NCI-H1930 (cell line): ENCODE data around the gene DLX3.

Source experiments
- DNase-seq, 2 experiments: peaks; one replicate each; lab custom pipeline; 2025; lab: John Stamatoyannopoulos, UW

The DLX3 gene

DNA sequence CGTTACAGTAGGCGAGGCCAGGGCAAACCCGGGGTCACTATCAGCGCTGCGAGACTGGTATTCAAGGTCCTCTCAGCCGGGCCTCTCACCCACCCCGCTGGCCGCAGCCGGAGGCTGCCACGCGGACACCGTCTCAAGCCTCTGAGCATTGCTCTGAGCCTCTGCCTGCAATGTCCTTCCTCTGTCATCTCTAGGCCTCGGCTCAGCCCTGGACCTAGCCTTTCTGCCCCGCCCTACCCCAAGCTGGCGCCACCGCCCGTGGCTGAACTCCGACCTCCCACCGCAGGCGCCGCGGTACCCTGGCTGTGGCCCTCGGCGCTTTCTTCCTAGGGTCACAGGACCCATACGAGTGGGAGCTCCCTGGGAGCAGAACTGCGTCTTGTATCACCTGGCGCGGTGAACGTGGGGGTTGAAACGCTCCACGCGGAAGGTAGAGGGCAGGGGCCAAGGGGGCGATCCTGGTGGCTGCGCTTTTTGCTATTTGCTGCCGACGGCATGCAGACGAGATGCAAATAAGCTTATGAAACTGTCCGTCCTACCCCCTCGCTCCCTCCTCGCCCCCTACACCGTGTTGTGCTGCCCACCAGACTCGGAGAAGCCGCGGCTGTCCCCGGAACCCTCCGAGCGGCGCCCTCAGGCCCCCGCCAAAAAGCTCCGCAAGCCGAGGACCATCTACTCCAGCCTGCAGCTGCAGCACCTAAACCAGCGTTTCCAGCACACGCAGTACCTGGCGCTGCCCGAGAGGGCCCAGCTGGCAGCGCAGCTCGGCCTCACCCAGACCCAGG is 22.3 kb downstream of the DLX3 start:
- DNase-seq = no peak

DNA sequence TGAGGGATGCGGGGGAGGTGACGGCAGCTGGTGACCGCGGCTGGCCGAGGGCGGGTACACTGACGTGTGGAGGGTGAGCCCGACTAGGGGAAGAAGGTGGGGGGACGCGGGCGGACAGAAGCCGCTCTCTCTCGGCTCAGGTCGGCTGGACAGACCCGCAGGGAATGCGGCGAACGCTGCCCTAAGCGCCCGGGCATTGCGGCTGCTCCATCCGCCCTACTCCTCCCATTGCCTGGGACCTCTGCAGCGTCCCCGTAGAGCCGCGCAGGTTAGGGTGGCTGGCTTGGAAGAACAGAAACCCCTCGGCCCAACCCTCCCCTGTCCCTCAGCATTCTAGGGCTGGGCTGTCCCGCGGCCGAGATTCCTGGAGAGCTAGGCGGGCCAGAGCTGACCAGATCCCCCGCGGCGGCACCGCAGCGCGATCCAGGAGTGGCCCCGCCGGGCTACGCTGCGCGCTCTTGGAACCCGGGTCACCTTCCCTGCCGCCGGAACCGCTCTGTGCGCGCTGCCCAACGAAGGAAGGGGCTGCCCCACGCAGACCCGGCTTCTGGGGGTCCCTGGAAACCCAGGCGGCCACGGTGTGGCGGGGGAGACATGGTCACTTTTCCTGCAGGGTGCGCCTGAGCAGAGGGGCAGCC is 23.1 kb downstream of the DLX3 start:
- DNase-seq = no peak

DNA sequence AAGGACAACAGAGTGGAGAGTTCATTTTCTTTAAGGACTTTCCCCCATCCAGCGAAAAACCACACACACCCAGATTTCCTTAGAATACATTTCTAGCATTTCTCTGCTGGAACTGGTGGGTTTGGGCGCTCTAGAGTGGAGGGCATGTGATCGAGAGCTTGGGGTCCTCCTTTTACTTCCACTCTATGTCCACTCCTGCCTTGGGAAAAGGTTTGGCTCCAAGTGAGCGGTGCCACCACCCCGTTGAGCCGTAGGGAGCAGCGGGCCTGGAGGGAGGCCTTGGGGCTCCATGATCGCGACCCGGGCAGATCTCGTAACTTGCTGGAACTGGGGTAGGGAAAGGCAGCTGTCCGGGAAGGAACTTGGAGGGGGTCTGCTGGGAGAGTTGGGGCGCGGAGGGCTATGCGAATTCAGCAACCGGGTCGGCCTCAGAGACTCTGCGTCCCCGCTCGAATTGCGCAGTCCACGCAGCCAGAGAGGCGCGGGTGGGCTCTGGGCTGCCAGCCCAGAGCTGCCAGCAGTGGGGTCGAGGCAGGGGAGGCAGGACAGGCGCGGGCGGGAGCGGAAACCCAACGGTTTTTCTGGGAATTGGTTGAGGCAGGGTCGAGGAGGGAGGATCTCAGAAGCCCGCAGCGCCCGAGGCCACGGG is 23.7 kb downstream of the DLX3 start:
- no peak for DNase-seq

DNA sequence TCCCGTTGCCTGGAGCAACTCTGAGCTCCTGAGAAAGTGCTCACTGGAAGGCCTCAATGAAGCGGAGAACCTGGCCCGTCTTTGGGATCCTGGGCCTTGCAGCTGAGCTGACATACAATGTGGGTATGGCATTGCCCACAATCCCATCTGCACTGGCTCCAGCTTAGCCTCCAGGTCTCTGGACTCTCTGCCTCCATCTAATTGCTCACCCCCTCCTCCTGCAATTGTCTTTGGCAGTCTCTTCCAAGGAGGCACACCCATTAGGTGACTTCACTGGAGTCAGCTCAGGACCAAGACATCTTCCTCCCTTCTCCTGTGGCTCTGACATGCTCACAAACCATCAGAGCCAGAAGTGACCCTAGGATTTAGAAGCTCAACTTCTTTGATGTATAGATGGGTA is 24.5 kb downstream of the DLX3 start:
- no peak for DNase-seq

DNA sequence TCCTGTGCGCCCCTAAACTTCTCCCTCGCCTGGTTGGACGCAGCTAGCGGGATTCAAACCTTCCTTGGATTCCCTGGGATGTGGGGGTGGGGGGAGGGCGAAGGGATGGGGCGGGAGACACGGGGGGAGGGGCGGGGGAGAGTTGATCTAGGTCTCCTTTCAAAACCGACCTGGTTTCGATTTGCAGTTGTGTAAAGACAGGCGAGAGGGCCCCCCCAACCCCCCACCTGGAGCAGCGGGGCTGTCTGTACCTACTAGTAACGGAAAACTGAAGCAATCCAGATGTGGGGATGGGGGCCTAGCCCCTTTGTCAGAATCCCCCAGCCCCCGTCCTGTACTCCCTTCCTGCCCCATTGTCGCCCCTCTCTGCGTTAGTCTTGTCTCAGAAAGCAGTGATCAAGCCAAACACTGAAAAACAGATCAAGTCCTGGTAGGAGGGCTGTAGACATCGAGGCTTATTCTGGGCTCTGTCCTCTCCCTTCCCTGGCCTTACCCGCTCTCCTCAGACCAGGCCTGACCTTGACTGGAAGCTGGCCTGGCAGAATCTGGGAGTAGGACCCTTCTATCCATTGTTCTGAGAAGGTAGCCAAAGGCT is 25.1 kb downstream of the DLX3 start:
- no peak for DNase-seq

DNA sequence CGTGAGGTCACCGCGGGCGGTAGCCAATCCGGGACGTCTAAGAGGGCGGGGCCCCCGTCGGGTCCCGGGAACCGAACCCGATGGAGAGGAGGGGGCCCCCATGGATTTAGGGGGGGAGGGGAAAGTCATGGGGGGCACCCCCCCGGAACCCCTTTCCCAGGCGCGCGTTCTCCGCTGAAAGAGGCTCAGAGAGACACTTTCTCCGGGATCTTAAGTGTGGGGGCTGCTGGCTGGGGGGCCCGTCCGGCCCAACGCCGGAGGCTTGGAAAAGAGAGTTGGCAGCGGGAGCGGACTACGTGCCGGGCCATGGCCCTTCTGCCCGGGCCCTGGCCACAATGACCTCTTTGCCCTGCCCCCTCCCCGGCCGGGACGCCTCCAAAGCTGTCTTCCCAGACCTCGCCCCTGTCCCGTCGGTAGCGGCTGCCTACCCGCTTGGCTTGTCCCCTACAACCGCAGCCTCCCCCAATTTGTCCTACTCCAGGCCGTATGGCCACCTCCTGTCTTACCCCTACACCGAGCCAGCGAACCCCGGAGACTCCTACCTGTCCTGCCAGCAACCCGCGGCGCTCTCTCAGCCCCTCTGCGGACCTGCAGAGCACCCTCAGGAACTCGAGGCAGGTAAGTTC is 25.8 kb downstream of the DLX3 start, which contains the start of gene DLX4:
Gene DLX4 (plus strand): TSS at position 57 of the 626 bp plus-strand sequence. CDS start 279 bp downstream, at position 336.
- no peak for DNase-seq

DNA sequence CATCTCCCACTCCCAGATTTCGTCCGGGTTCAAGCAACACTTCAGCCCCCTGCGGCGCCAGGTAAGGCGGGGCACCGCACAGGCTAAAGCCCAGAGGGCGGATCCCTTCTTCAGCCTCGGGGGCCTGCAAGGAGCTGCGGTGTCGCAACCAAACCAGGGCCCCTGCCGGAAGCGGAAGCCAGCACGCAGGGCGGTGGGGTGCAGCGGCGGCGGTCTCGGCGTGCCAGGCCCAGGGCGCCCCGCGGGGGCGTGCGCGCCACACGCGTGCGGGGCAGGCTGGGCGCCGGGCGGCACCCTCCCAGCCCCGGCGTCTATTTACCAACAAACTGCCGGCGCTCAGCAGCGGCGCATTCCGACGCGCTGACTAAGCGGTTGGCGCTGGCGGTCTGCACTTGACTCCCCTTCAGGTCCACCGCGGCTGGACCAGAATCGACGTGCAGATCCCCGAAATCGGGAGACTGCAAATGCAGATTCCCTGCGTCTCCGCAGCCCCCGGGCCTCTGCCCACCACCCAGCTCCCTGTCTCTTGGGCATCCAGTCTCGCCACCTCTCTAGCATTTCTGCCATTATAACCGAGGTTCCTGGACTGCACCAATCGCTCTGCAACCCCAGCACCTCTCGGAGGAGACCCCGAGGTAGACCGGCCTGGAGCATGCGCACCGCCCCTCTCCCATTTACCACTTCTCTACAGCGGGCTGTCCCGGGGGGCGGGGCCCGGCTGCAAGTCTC is 26.5 kb downstream of the DLX3 start:
- DNase-seq = no peak

DNA sequence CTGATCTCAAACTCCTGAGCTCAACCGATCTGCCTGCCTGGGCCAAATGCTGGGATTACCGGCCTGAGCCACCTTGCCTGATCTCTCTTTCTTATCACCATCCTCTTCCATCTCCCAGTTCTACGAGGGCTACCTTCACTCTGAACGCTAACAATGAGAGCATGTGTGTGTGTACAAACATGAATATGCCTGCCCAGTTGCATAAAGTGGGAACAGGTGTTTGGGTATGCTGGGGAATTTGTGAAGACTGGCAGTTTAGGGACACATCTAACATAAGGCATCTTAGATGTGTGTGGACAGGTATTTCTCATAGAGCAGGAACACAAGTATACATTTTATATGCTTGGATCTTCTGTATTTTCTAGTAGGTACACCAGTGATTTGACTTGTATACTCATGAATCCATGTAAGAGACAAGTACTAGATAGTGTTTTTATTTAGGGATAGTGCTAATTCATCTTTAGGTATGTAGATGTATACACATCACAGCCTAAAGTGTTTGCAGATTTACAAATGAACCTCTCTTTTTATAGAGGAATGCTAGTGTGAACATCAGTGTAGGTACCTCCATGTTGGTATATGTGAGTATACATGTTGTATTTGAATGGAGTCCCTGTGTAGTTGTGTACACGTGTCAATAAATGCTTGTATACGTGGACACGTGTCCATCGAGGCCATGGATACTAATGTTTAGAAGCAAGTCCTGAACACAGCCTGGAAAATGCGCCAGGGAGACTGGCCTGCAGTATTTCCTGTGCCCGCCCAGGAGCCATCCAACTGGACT is 27.2 kb downstream of the DLX3 start:
- DNase-seq = no peak

DNA sequence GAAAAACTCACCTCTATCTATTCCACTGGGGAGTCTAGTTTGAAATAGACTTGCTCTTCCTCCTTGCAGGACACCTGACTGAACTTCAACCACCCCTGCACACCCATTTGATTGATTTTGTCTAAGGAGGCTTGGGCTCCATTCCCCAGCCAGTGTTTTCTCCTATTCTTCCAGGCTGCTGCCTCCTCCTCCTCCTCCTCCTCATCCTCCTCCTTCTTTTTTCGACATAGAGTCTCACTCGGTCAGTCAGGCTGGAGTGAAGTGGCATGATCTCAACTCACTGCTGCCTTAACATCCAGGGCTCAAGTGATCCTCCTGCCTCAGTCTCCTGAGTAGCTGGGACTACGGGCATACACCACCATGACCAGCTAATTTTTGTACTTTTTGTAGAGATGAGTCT is 27.8 kb downstream of the DLX3 start:
- DNase-seq = no peak

DNA sequence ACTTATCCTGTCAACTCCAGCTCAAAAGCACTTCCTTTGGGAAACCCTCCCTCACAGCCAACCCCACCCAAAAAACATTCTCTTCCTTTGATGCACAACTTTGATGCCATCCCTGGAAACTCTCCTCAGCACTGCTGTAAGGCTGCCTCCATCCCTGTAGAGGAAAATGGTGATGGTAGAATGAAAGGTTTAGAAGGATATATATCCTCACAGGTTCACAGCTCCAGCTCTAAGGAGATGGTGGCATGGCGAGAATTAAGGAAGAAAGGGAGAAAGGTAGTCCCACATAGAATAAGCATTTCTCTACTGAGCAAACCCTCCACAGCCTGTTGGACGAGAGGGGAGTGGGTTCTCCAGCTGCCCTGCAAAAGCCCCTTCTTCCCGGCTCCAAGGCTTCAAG is 28.3 kb downstream of the DLX3 start:
- DNase-seq = no peak

DNA sequence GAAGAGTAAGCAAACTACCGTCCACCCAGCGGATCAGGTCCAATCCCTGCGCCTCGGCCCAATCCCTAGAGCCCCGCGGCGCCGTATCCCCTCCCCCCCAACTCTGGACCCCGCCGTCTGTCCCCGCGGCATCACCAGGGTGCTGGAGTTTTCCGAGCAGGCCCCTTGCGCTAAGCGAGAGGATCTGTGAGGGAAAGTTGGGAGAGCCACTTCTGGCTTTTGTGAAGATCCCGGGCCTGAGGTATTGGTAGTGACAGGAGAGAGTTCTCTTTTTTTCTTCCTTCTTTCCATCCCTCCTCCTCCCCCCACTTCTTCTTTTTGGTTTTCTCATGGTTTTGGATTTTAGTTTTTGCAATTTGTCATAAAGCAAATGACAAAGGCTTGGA is 29.5 kb downstream of the DLX3 start:
- no peak for DNase-seq

DNA sequence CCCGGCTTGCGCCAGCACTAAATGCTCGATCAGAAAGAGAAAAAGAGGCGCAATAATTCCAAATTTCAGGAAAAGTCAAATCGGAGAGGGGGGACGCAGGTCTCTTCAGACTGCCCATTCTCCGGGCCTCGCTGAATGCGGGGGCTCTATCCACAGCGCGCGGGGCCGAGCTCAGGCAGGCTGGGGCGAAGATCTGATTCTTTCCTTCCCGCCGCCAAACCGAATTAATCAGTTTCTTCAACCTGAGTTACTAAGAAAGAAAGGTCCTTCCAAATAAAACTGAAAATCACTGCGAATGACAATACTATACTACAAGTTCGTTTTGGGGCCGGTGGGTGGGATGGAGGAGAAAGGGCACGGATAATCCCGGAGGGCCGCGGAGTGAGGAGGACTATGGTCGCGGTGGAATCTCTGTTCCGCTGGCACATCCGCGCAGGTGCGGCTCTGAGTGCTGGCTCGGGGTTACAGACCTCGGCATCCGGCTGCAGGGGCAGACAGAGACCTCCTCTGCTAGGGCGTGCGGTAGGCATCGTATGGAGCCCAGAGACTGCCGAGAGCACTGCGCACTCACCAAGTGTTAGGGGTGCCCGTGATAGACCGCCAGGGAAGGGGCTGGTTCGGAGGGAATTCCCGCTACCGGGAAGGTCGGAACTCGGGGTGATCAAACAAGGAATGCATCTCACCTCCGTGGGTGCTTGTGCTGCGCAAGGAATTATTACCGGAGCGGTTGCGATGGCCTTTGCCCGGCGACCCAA is 30.1 kb downstream of the DLX3 start:
- DNase-seq = no peak

DNA sequence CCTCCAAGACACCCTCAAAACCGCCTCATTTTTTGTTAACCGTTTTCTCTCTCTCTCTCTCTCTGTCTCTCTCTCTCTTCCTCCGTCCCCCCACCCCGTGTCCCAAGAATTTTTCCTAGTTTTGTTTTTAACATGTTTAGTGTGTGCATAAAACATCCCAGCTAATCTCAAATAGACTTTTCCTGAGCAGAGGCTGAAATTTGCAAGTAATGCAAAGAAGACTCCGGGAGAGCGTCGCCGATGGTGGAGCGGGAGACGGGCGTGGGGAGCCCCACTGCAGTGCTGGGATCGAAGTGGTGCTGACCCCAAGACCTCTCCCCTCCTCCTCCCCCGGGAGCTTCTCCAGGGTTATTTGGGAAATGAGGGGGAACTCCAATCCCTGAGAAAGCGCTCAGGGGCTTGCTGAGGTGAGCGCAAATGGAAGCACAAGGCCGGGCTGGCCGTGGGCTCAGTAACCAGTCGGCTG is 30.7 kb downstream of the DLX3 start:
- DNase-seq = no peak

DNA sequence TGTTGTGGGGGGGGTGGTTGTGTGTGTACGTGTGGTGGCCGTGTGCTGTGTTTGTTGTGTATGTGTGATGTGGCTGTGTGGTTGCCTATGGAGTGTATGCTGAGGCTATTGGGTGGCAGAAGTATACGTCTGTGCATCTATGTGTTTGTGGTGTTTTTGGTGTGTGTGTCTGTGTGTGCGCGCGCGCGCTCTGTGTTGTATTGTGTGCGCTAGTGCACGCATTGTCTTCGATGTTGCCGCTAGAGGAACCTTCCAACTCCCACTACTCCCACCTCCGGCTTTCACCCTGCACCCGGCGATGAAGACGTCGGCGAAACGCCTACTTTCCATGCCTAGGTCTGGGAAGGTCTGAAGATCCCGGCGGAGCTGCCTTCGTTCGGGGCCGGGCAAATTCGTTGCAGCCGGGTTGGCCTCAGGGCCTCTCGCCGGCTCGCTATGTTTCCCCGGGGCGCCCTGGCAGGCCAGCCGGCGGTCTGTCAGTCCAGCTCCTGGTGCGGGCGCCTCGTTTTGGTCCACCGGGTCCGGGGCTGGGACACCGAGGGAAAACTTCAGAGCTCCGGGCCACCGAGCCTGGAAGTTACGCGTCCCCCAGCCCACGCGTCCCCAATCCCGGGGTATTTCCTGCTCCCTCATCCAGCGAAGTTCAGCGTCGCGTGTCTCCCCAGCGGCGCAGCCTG is 31.3 kb downstream of the DLX3 start:
- DNase-seq = no peak

DNA sequence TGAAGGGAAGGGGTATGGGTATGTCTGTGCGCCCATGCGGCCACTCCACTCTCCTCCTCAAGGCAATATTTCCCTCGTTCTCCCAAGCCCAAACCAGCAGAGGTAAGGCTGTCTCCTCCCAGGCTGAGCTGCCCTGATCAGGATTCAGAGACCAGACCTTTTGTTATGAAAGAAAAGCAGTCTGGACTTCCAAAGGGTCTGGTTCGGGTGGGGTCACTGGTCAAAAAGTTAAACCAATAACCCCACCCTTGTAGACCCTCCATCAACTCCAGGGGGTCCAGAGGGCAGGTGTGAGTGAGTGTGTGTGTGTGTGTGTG is 31.8 kb downstream of the DLX3 start:
- no peak for DNase-seq

DNA sequence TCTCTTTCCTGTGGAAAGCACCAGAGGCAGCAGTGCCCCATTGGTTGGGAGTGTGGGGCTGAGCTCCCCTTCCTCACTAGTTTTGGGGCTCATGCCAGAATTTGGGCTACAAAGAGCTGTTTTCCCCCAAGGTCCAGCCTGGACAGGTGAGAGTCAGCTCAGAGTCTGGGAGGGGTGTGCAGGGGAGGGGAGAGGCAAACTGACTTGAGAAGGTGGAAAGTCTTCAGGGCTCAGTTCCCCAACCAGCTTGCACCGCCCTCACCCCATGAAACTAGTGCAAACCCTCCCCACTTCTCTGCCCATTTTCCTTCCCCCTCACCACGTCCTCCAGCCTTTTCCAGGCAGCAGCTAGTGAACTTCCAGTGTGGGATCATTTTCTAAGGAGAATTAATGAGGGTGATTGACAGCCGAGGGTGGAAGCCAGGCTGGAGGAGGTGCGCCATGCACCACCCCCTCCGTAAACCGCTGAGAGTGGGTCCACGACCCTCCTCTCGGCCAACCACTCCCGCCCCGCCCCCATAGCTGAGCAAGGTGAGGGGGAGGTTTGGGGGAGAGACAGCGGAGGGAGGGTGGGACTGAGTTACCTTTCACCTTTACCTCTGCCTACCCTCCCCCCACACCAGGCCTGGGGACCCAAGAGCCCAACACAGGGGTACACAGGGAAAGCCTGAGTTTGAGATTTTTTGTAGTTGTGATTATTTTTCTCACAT is 32.3 kb downstream of the DLX3 start:
- no peak for DNase-seq

DNA sequence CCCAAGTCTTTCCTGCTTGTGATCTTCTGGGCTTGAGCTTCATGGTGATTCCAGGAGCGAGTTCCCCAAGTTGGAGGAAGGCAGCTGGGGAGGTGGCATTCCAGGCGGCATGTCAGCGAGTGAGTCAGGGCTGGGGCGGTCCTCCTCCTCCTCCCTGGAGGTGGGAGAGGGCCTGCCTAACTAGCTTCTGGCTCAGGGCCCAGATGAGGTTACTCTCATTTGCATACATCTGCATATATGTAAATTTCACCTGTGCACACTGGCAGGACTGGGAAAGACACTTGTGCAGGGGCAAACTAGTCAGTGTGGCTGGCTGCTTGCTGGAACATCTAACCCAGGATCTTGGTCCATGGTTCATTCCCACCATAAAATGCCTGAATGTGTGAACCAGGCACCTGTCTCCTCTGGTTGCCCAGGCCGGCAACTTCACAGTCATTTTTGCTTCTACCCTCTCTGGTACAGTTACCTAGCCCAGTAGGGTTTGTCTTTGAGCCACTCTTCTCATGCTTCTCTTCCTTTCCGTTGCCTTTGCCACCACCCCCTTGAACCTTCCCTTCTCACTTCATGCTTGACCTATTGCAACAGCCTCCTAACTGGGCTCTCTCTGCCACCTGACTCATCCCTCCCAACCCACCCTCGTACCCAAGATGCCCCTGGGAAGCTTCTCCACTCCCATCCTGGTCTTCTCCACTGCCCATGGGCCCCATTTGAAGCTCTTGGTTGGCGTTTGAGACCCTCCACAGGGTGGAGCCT is 35.7 kb downstream of the DLX3 start:
- no peak for DNase-seq

DNA sequence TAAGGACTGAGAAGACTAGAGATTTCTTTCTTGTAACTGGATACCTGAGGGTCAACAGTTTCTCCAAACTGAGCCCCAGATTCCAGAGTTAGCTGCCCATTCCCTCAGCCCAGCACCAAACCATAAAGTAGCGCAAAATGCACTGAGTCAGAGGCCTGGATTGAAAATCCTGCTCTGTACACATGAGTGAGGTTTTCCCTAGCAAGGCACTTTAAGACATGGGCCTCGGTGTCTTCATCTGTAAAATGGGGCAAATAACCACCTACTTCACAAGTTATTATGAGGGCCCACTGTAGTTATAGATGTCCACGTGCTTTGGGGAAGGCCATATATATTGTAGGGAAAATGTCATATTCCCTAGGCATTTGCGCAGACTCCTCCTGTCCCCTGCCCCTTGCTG is 36.3 kb downstream of the DLX3 start:
- no peak for DNase-seq
